SJSA1 (cell line): ENCODE data around the gene SCGB1C2. TPM values are rescaled to one million over a fixed set of nuclear protein-coding genes. Genes with fewer than 3 reads are reported as not detected.

ENCODE experiments used
- DNase-seq, 2 experiments: peaks; one replicate each; pipeline ENCODE4 v3.0.0-alpha.2; 2015 to 2020; ENCODE audit warnings: low spot score in 2 of 2, low read depth in 1 of 2
- H3K27ac ChIP-seq: fragments of 250-450 bp; sonication (Bioruptor Pico); 2 replicates; pipeline ENCODE4 v1.5.1; 2020; ENCODE audit warnings: mild to moderate bottlenecking, moderate library complexity
- H3K27me3 ChIP-seq: fragments of 250-450 bp; sonication (Bioruptor Pico); replicated peaks from 2 replicates; pipeline ENCODE4 v1.5.1; 2020; ENCODE audit warnings: mild to moderate bottlenecking, moderate library complexity
- H3K36me3 ChIP-seq: fragments of 250-450 bp; sonication (Bioruptor Pico); 2 replicates; pipeline ENCODE4 v1.5.1; 2020; ENCODE audit warnings: mild to moderate bottlenecking
- H3K4me1 ChIP-seq: fragments of 250-450 bp; sonication (Bioruptor Pico); replicated peaks from 2 replicates; pipeline ENCODE4 v1.6.1; 2021; ENCODE audit warnings: mild to moderate bottlenecking
- H3K4me3 ChIP-seq: fragments of 250-450 bp; sonication (Bioruptor Pico); 2 replicates; pipeline ENCODE4 v1.5.1; 2020; ENCODE audit warnings: mild to moderate bottlenecking
- H3K9me3 ChIP-seq: fragments of 250-450 bp; sonication (Bioruptor Pico); replicated peaks from 2 replicates; pipeline ENCODE4 v1.5.1; 2020; ENCODE audit warnings: mild to moderate bottlenecking
- total RNA-seq: library from RNA; depleted of rRNA; stranded (reverse); fragments of >200 nt; shearing (Covaris generic); gene quantifications from 2 replicates; pipeline ENCODE4 v1.2.3, GENCODE V29; 2014

Gene SCGB1C2
- total RNA-seq, 1 experiment from 2014 or later: not detected

DNA sequence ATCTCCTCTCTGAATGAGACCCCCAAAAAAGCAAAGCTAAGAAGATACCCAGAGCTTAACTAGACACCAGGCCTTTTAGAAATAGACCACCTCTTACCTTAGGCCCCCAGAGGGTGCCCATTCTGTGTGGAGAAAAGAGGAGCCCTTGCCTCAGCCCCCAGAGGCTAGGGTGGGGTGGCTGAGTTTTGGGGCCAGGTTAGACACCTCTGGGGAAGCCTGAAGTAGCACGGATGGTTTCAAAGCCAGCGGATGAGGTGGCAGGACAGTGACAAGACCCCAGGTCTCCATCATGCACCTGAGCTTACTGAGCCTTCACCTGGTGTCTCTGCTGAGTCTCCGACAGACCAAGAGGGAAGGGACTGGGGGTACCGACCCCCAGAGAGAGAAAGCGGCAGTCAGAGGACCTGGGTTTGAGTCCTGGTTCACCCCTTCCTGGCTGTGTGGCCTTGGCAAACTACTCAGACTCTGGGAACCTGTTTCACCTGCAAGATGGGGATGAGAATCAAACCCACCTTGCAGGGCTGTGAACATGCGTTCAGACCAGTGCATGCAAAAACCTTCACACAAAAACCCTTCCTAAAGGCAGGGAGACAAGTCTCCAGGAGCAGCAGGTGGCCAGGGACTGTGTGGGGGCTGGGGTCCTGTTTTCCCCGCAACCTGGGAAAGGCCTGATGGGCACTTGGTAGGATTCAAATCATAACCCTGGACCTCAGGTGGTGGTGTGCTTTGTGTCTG, 7.7 kb downstream of the SCGB1C2 start:
- DNase-seq: peak in 1 of 2 experiments; percentile 36
- no peaks in the 10 kb centered on the region for H3K4me1 ChIP-seq
- H3K9me3 ChIP-seq: no peaks in the 10 kb centered on the region
- H3K36me3 ChIP-seq: no peaks in the 10 kb centered on the region
- no peak overlapping the region for H3K27ac ChIP-seq
- no peaks in the 10 kb centered on the region for H3K27me3 ChIP-seq
- no peak overlapping the region for H3K4me3 ChIP-seq

DNA sequence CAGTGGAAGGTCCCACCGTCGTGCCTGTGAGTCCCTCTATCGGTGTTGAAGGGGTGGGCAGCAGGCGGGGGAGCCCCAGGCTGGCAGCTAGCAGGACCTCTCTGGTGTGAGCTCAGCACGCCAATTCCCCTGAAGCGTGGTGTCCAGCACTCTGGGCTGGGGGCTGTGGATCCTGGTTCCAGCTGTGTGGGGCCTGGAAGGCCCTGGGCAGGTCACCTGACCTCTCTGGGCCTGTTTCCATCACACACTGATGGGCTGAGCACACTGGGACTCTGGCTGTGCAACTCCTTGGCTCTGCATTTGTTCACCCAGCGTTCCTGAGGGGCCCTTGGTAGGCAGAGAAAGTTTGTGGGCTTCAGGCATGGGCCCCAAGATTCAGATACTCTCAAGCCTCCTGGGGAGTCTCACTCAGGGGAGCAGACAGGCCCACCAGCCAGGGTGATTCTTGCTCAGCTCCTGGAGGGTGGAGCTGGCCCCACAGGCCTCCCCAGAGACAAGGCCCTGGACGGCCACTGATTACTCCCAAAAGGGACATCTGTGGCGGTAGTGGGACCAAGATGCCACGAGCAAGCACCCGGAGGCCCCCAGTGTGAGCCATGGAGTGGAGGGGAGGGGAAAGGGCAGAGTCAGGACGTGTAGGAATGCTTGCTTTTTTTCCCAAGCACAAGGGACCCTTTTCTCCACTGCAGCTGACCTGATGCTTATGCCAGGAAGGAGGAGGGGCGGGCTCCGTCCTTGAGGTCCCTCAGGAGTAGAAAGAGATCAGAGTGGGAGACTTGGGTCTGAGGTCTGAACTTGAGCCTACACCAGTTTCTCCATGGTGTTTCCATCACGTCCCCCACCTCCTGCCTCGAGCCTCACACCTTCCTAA, 8.5 kb downstream of the SCGB1C2 start:
- H3K27ac ChIP-seq: no peak overlapping the region
- no peaks in the 10 kb centered on the region for H3K27me3 ChIP-seq
- peak in 1 of 2 experiments; percentile 28 for DNase-seq
- H3K4me1 ChIP-seq: no peaks in the 10 kb centered on the region
- no peaks in the 10 kb centered on the region for H3K36me3 ChIP-seq
- no peaks in the 10 kb centered on the region for H3K9me3 ChIP-seq
- no peak overlapping the region for H3K4me3 ChIP-seq

DNA sequence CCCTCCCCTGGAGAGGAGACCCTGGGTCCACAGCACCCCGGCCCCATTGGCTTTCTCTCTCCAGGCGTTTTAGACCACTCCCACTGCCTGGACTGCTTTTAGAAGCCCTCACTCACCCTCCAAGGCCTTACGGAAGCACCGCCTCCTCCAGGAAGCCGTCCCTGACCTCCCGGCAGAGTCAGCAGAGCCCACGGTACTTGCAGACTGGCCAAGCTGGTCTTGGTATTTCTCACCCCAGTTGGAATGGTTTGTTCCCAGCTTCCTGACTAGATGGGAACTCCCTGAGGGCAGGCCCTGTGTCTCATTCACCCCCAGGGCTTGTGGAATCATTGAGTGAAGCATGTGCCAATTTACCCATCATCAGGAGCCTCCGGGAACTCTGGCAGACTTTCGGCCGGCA, 9.2 kb downstream of the SCGB1C2 start:
- Histone ChIP-seq H3K9me3 (no peaks in the 10 kb centered on the region), H3K4me1 (no peaks in the 10 kb centered on the region), H3K27me3 (no peaks in the 10 kb centered on the region), H3K4me3 (no peak overlapping the region), H3K27ac (no peak overlapping the region), H3K36me3 (no peaks in the 10 kb centered on the region)
- peak in 1 of 2 experiments; percentile 20 for DNase-seq

DNA sequence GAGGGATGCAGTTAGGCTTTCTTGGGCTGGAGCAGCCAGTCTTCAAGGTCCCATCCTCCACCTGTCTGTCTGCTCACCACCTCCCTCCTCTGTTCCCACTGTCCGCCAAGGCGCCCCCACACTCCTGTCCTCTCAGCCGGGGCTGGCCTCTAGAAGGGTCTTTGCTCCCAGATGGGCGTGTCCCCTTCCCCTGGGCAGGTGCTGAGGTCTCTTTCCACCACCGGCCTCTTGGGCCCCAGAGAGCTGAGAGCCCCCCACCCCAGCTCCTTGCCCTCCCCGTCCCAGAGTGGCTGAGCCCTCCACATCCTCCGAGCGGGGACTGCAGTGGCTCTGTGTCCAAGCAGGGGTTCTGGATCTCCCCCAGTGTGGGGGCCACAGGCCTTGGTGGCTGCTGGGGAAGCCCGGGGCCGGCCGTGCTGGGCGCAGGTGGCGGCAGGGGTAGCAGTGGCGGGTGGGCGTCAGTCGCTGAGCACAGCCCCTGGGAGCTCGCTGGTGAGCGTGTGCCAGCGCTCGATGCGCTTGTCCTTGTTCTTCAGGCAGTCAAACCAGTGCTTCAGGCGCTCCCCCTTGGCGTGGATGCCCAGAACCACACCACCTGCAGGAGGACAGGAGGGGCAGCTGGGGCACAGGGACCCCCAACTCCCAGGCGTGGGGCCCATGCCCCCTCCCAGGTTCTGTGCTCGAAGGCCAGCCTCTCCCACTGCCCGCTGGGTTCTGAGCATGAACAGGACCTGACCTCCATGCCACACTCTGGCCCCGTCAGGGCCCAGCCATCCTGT, 9.8 kb downstream of the SCGB1C2 start:
- no peak overlapping the region for H3K27ac ChIP-seq
- peak in 1 of 2 experiments; percentile 29 for DNase-seq
- H3K4me1 ChIP-seq: no peaks in the 10 kb centered on the region
- H3K27me3 ChIP-seq: no peaks in the 10 kb centered on the region
- H3K36me3 ChIP-seq: no peaks in the 10 kb centered on the region
- no peaks in the 10 kb centered on the region; the same call in 1 of the 2 replicates for H3K9me3 ChIP-seq
- no peak overlapping the region for H3K4me3 ChIP-seq

DNA sequence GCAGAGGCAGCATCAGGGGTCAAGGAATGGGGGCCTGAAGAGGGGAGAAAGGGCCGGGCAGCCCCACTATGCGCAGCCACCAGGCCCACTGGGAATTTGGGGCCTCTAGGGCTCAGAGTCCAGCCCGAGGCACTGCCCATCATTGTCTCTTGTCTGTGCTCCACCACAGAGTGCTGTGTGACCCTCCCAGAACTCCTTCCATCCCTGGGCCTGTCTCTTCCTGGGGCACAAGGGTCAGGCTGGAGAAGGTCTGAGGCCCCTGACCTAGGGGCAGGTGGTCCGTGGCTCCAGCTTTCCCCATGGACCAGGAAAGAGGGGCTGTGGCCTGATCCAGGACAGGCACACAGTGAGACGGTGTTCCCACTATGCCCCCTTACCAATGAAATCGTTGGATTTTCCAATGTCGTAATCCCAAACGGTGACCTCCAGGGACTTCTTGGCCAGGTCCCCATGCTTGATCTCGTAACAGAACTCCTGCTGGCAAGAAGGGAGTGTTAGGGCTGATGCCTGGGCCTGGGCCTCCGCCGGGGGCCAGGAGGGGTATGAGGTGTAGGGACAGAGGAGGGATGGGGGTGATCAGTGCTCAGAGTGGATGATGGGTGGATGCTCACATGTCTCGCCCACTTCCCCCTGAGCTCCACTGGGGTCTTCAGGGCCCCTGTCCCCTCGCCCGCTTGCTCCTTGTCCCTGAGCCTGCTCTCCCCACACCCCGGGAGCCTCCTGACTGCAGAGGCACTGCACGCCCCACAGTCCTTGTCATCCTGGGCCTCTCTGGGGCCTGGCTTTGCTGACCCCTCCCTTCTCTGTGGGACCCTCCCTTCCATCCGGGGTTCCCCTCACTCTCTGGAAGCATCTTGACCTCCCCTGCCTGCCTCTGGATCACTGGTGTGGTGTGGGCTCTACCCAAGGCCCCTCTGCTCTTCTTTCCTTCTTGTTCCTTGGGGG, 10.7 kb downstream of the SCGB1C2 start:
- Histone ChIP-seq H3K4me3 (no peak overlapping the region), H3K4me1 (0 out of 2 replicates have a peak, but pooled peaks cover 4% of the 10 kb centered on the region), H3K27me3 (no peaks in the 10 kb centered on the region), H3K27ac (no peak overlapping the region), H3K36me3 (no peaks in the 10 kb centered on the region), H3K9me3 (no peaks in the 10 kb centered on the region; the same call in 1 of the 2 replicates)
- peak in 1 of 2 experiments; percentile 21 for DNase-seq

DNA sequence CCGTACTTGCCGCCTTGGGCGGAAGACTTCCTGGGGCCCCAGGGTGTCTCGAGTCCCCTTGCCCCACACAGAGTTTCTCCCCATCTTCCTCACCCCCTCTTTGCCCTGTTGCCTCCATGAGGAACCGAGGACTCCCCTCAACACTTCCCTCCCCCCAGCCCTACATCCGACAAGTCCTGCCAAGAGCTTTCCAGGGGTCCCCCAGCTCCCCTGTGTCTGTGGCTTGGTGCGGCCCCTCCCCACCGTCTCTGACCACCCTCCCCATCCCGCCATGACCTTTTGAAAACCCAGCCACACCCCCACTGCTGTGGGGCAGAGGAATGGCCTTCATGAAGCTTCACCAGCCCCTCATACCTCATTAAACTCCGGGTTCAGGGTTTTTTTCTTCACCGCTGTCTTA, 11.4 kb downstream of the SCGB1C2 start:
- peak in 1 of 2 experiments; percentile 15 for DNase-seq
- H3K36me3 ChIP-seq: no peaks in the 10 kb centered on the region

GRCh38 chr17:149231-149630, 11.9 kb downstream of the SCGB1C2 start:
- Histone ChIP-seq H3K9me3 (no peaks in the 10 kb centered on the region; the same call in 1 of the 2 replicates), H3K27ac (no peak overlapping the region), H3K27me3 (no peaks in the 10 kb centered on the region), H3K36me3 (no peaks in the 10 kb centered on the region), H3K4me1 (0 out of 2 replicates have a peak, but pooled peaks cover 4% of the 10 kb centered on the region), H3K4me3 (no peak overlapping the region)
- DNase-seq: peak in 1 of 2 experiments; percentile 3

More for the DNA sequence above, 11.4 kb downstream of the SCGB1C2 start:
- Histone ChIP-seq H3K27ac (no peak overlapping the region), H3K27me3 (no peaks in the 10 kb centered on the region), H3K4me1 (0 out of 2 replicates have a peak, but pooled peaks cover 4% of the 10 kb centered on the region), H3K9me3 (no peaks in the 10 kb centered on the region; the same call in 1 of the 2 replicates), H3K4me3 (no peak overlapping the region)

DNA sequence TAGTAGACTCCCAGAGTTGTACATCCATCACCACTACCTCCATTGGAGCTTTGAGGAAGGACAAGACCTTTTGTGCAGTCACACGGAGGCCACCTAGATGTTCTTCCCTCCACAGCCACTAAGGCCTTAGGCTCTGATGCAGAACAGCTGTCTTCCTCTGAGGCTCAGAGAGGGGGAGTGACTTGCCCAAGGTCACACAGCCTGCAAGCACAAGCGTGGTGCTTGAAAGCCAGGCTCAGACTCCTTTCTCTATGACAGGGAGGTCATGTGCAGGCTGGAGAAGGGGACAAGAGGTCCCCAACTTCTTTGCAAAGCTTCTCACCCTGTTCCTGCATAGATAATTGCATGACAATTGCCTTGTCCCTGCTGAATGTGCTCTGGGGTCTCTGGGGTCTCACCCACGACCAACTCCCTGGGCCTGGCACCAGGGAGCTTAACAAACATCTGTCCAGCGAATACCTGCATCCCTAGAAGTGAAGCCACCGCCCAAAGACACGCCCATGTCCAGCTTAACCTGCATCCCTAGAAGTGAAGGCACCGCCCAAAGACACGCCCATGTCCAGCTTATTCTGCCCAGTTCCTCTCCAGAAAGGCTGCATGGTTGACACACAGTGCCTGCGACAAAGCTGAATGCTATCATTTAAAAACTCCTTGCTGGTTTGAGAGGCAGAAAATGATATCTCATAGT, 12.7 kb downstream of the SCGB1C2 start:
- H3K4me1 ChIP-seq: 0 out of 2 replicates have a peak, but pooled peaks cover 4% of the 10 kb centered on the region
- no peak overlapping the region for H3K27ac ChIP-seq
- peak in 1 of 2 experiments; percentile 6 for DNase-seq
- no peak overlapping the region for H3K4me3 ChIP-seq
- H3K27me3 ChIP-seq: no peaks in the 10 kb centered on the region
- no peaks in the 10 kb centered on the region; the same call in 1 of the 2 replicates for H3K9me3 ChIP-seq
- no peaks in the 10 kb centered on the region for H3K36me3 ChIP-seq

DNA sequence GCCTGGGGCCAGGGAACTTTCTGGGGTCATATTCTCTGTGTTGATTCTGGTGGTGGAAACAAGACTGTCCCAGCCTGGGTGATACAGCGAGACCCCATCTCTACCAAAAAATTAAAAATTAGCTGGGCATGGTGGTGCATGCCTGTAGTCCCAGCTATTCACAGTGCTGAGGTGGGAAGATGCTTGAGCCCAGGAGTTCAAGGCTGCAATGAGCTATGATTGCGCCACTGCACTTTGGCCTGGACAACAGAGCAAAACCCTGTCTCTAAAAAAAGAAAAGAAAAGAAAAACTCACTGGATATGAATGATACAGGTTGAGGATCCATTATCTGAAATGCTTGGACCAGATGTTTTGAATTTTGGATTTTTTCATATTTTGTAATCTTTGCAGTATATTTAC, 13.6 kb downstream of the SCGB1C2 start:
- Histone ChIP-seq H3K36me3 (no peaks in the 10 kb centered on the region), H3K4me1 (0 out of 2 replicates have a peak, but pooled peaks cover 4% of the 10 kb centered on the region), H3K27me3 (no peaks in the 10 kb centered on the region), H3K27ac (no peak overlapping the region), H3K4me3 (no peak overlapping the region), H3K9me3 (no peaks in the 10 kb centered on the region; the same call in 1 of the 2 replicates)
- DNase-seq: no peak

DNA sequence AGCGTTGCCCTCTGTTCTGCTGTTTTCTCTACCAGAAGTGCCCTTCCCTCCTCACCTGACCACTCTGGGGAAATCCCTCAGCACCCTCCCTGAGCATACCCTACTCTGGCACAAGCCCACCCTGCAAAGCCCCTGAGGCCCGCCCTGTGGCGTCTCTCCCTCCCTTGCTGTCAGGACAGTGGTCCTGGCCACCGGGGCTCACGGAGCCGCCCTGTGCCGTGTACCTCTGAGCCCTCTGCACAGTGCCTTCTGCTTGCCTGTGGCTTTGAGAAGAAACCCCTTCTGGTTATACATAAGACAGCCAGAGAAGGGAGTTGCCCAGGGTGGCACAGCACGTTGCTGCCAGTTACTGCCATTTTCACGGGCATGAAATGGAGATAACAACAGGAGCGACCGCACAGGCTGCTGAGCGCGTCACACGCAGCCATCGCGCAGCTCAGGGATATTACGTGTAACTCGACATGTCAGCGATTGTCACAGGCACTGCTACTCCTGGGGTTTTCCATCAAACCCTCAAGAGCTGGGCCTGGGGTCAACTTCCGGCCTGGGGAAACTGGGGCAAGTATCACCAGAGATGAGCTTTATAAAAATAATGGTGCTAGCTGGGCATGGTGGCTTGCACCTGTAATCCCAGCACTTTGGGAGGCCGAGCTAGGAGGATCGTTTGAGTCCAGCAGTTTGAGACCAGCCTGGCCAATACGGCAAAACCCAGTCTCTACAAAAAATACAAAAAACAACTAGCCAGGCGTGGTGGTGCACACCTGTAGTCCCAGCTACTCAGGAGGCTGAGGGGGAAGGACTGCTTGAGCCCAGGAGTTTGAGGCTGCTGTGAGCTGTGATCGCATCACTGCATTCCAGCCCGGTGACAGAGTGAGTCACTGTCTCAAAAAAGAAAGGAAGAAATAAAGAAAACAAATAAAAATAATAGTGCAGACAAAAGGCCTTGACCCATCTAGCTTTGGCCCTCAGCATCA, 14.8 kb downstream of the SCGB1C2 start:
- no peaks in the 10 kb centered on the region; the same call in 1 of the 2 replicates for H3K9me3 ChIP-seq
- H3K27me3 ChIP-seq: no peaks in the 10 kb centered on the region
- 0 out of 2 replicates have a peak, but pooled peaks cover 4% of the 10 kb centered on the region for H3K4me1 ChIP-seq
- H3K36me3 ChIP-seq: no peaks in the 10 kb centered on the region
- no peak overlapping the region for H3K4me3 ChIP-seq
- peak; percentile 27 to 42 for DNase-seq
- H3K27ac ChIP-seq: no peak overlapping the region

DNA sequence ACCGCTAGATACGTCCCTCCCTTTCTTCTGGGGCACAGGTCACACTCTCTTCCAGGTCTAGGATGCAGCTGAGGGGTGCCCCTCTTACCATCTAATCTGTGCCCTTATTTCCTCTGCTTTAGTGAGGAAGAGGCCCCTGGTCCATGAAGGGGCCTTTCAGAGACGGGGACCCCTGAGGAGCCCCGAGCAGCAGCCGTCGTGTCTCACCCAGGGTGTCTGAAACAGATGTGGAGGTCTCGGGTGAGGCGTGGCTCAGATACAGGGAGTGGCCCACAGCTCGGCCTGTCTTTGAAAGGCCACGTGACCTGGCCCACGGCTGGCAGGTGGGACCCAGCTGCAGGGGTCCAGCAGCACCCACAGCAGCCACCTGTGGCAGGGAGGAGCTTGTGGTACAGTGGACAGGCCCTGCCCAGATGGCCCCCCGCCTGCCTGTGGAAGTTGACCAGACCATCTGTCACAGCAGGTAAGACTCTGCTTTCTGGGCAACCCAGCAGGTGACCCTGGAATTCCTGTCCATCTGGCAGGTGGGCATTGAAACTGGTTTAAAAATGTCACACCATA, 15.6 kb downstream of the SCGB1C2 start:
- Histone ChIP-seq H3K4me1 (0 out of 2 replicates have a peak, but pooled peaks cover 4% of the 10 kb centered on the region), H3K27me3 (no peaks in the 10 kb centered on the region), H3K4me3 (no peak overlapping the region), H3K27ac (no peak overlapping the region), H3K9me3 (no peaks in the 10 kb centered on the region; the same call in 1 of the 2 replicates), H3K36me3 (no peaks in the 10 kb centered on the region)
- peak in 1 of 2 experiments; percentile 7 for DNase-seq
